Right lobe of liver (tissue), 4 donors: ENCODE data around the gene DOCK10.

Experiments
- POLR2A ChIP-seq: fragments of 450-650 bp; IDR thresholded peaks from one replicate; pipeline ENCODE4 v1.6.1; 2017; ENCODE audit warnings: antibody characterized with exemption, mild to moderate bottlenecking
- TF ChIP-seq, protein P1 (sequence below), 4 donors: fragments of 200-600 bp in 3 of 4; fragments of 450-650 bp in 1 of 4; IDR thresholded peaks; one replicate each; pipeline versions ENCODE4 v1.5.1 to v1.8.0; 2016 to 2022; ENCODE audit warnings: antibody characterized with exemption in 4 of 4, mild to moderate bottlenecking in 2 of 4
- donor health status: DM: no; HTN: no; CAD: no.
- donor health status: DM: no; HTN: no; CAD: no.
- donor health status: DM: no; HTN: yes; CAD: no.

DNA sequence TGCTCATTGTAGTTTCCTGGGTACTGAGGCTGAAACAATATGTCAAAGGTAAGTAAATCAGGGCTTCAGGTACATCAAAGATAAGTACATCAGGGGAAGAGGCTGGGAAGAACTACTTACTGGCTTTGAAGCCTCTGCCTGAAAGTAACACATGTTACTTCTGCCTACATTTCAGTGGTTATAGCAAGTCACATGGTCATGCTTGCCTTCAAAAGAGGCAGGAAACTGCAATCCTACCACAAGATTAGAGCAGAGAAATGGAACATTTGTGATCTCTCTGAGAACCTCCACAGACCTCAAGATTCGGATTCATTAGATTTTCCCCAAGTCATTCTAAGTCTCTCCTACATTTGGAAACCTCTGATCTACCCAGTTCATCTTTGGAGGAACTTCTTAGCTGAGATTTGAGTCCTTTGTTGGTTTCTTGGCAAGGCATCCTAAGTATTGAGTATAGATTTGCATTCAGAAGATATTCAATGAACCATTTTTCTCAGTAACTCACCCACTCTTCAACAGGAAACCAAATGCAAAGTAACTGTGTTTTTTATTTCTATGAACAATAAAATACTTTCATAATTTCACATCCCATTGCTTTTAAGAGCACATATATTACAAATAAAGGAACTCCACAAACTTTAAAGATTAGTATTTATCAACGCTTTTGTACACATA, 277.6 kb downstream of the DOCK10 start:
- TF ChIP-seq, protein P1, sequence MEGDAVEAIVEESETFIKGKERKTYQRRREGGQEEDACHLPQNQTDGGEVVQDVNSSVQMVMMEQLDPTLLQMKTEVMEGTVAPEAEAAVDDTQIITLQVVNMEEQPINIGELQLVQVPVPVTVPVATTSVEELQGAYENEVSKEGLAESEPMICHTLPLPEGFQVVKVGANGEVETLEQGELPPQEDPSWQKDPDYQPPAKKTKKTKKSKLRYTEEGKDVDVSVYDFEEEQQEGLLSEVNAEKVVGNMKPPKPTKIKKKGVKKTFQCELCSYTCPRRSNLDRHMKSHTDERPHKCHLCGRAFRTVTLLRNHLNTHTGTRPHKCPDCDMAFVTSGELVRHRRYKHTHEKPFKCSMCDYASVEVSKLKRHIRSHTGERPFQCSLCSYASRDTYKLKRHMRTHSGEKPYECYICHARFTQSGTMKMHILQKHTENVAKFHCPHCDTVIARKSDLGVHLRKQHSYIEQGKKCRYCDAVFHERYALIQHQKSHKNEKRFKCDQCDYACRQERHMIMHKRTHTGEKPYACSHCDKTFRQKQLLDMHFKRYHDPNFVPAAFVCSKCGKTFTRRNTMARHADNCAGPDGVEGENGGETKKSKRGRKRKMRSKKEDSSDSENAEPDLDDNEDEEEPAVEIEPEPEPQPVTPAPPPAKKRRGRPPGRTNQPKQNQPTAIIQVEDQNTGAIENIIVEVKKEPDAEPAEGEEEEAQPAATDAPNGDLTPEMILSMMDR (IDR thresholded peaks at IDR 0.05): no peak
- no peak for TF ChIP-seq POLR2A
